Activated CD8-positive, alpha-beta memory T cell treated with anti-CD3 and anti-CD28 coated beads, Interleukin-2, amount 50 U/mL, for 1 hour (primary cell): Measurements from ENCODE around the gene ZNRF1.
"Not testable (repeated sequence)": the region's sequence is repeated elsewhere in the genome, so short reads cannot be mapped to it uniquely, and the experiment has no call there.

Experiments
- DNase-seq: peaks from one replicate; pipeline ENCODE4 v3.0.0-alpha.2; 2020; ENCODE audit errors: extremely low read depth

The ZNRF1 gene

DNA sequence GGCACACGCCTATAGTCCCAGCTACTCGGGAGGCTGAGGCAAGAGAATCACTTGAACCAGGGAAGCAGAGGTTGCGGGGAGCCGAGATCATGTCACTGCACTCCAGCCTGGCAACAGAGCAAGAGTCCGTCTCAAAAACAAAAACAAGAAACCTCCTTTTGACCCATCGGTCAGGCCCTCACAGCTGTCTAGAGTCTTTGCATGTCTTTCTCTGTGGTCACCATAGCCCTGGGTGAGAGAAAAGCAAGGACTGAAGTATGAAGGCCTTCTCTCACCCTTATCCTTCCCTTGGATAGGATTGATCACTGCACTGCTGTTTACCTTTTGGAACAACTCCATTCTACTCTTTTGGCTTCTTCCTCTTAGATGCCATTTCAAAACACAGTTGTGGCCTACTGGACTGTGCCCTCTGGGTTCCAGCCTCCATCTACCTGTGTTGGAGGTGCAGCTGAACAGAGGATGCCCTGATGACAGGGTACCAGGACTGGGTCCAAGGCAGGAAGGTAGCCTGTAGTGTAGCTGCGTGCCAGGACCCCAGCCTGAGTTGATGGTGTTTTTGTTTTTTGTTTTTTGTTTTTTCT lies 80.6 kb downstream of the ZNRF1 start:
- DNase-seq, result no peak

DNA sequence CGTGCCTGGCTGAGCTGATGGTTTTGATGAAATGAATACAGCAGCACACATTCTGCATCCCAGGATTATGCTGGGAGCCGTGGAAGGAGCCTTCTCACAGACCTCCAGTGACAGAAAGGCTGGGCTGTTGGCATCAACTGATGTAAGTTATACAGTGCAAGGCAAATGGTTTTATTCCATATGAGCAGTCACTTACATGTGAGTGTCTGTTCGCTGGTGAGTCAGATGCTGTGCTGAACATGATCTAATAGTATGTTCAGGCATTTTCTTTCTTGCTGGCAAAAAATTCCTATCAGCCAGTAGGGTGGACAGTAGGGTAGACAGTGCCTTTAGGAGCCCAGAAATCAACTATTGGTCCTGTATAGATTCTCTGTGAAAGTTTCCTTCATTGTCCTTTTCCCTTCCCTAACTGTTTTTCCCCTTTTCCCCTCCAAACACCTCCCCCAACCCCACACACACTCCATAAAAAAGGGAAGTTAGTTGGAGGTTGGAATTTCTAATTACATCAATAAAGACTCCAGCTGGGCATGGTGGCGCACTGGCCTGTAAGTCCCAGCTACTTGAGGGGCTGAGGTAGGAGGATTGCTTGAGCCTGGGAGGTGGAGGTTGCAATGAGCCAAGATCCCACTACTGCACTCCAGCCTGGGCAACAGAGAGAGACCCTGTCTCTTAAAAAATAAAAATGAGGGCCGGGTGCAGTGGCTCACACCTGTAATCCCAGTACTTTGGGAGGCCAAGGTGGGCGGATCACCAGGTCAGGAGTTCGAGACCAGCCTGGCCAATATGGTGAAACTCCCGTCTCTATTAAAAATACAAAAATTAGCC lies 81.6 kb downstream of the ZNRF1 start:
- no peak for DNase-seq

DNA sequence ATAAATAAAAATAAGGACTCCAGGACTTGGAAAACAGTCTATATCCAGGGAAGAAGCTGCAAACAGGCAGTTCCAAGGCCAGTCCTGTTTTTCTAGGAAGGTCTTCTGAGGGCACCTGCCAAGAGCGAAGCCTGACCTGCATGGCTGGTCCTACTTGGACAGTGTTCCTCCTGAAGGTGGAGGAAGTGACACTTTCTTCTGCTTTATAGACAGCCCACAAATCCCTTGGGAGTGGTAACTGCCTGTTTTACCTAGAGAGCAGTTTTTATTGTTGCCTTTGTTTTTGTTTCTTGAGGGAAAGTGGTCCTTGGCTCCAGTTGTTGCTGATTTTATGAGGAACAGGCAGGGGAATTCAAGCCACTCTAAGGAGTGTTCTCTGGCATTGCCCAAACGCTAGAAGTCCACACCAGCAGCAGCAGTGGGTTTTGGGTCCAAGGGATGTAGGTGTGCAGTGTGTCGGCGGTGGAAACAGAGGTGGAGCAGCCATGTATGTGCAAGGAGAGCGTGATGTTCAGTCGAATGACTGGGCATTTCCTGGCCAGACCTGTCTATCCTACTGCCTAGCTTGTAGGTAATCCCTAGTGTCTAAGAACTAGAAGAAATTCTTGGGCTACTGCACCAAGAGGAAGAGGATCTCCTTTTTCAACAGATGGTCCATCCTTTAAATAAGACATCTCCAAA lies 82.5 kb downstream of the ZNRF1 start:
- DNase-seq, result no peak

DNA sequence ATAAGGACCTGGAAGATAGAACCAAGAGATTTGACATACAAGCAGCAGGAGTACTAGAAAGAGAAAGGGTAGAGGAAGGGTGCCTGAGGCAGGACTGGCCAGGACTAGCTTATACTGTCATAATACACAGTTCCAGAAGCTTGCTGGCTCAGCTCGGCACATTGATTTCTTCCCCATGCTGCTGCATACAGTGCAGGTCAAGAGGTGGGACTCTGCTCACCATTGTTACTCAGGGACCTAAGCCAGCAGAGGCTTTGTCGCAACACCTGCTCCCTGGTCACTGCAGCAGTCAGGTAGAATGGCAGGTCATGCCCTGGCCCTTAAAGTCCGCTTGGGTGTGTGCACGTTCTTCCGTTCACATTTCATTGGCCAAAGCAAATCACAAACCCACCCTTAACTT lies 85.0 kb downstream of the ZNRF1 start:
- no peak for DNase-seq

DNA sequence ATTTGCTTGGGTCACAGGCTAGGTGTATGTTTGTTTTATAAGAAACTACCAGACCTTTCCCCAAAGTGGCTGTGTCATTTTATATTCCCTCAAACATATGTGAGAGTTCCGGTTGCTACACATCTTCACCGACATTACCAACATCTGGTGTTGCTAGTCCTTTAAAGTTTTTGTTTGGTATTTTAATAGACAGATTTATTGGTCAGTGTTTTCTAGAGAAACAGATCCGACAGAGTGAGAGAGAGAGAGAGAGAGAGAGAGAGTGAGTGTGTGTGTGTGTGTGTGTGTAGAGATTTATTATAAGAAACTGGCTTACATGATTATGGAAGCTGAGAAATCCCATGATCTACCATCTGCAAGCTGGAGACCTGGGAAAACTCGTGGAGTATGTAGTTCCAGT lies 86.7 kb downstream of the ZNRF1 start:
- DNase-seq, result no peak

DNA sequence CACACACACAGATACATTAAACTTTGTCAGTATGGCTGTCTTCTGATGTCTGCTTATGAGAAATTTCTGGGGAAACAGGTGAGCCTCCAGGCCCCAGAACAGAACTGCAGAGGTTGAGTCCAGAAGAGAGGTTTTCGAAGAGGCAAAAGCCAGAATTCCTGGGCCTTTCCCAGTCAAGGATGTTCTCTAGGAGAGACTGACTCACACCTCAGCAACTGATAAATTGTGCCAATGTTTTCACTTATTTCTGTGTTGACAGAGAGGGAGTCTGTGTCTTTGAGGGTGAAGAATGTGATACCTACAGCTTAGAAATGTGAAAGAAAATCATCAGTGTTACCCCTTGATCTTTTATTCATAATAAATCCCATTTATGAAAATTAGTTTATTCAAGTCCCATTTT lies 87.5 kb downstream of the ZNRF1 start:
- no peak for DNase-seq

DNA sequence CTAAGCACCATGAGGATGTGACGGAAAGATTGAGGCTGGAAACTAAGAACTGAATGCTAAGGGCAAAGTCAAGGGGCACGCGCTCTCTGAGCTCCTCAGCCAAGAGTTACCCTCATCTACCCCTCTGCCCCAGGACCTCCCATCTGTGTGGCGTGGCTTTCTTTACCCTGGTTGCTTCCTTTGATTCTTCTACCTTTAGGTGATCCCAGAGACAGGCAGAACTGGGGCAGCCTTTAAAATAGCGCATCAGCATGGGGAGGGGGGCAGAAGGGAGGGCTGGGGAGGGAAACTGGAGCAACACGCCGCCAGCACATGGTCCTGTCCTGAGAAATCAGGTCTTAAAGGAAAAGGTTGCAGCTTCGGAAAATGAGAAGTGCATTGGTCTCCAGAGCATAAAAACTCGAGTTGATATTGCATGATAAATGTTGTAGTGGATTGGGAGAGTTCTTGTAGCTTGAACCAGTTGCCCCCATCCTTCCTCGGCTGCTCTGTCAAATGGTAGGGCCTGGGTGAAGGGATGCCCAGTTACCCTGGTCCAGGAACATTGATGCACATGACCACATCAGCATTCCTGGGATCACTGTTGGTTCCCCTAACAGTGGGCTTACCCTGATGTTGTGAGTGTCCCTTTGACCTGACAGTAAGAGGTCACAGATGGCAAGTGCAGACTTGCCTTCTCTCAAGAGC lies 88.0 kb downstream of the ZNRF1 start:
- no peak for DNase-seq

DNA sequence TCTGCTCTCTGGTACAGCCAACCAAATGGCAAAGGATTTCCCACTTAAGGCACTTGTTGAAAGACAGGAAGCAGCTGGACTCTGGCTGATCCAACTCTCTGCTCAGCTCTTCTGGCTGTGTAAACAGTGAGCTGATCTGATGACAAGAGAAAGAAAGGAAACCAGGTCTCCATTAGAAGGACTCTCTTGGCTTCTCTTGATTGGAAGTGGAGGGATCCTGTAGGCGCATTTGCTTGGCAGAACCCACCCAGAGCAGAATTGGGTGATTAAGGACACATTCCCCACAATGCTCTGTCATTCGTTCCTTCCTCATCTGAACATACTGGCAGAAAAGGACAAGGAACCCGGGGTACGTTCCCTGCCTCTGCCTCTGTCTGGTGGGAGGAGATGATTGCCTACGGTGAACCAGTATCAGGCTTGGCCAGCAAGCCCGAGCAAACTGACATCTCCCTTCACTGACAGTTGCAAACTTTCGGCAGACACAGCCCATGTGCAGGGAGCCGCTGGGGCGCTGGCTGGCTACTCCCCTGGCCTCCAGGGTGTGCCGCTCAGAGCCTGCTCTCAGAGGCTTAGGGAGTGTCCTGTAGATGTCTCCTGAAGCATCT lies 88.7 kb downstream of the ZNRF1 start:
- DNase-seq, result no peak

DNA sequence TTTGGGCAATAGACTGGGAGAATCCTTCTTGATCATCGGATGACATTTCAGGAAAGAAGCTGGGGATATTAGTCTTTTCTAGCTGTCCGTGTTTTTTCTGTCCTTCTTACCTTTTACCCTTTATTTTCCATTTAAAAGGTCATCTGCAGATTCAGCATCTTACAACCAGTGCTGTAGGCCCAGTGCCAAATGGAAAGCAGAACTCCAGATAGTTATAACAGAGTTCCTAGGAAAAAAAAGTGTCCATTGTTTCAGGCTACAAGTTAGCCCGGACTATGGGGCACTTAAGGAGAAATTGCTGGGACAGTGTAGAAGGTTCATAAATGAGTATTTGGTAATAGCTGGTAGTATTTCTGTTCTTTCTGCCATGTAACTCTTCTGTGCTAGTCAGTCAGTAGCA lies 89.4 kb downstream of the ZNRF1 start:
- DNase-seq, result no peak

DNA sequence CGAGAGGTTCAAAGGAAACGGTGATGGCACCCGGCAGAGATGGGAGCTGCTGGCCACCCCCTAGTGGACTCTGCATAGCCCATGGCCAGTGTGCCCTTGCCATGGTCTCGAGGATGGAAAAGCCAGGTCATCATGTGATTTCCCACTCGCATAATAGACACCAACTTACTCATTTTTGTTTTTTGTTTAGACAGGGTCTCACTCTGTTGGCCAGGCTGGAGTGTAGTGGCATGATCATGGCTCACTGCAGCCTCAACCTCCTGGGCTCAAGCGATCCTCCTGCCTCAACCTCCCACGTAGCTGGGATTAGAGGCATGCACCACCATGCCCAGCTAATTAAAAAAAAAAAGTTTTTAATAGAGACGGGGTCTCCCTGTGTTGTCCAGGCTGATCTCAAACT lies 90.1 kb downstream of the ZNRF1 start:
- no peak for DNase-seq

DNA sequence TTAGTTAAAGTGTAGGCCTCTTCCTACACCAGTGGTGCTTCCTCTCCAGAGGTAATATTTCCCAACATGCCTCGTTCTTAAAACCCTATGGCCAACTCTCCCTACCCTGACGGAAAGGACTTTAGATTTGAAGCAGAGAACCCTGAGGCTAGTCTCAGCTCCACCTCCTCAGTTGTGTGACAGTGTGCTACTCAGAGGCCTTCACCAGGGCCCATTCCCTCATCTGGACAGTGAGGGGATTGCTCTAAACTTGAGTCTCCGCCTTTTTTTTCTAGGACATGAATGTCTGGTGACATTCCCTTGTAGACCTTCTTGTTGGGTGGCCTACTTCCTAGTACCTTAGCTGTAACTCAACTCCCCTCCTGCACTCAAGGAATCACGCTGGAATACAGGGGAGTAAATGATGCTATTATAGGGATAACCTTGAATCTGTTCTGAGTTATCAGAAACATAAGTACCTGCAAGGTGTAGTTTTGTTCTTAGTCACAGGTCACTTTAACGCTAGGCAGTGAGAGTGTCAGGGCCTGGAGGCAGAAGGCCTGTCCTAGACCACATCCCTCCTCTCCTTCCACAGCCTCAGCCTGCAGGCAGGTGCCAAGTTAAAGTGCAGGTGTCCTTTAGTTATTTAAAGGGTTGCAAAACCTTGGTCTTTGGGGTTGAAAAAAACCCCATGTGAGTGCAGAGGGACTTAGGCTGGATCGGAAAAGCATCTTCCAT lies 90.8 kb downstream of the ZNRF1 start:
- no peak for DNase-seq

DNA sequence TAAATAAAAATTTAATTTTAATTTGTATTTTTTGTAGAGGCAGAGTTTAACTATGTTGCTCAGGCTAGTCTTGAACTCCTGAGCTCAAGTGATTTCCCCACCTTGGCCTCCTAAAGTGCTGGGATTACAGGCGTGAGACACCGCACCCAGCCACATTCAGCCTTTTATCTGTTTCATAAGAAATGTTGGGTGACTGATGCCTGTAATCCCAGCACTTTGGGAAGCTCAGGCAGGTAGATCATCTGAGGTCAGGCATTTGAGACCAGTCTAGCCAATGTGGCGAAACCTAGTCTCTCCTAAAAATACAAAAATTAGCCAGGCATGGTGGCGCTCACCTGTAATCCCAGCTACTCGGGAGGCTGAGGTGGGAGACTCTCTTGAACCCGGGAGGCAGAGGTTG lies 92.1 kb downstream of the ZNRF1 start:
- not testable (repeated sequence) for DNase-seq

DNA sequence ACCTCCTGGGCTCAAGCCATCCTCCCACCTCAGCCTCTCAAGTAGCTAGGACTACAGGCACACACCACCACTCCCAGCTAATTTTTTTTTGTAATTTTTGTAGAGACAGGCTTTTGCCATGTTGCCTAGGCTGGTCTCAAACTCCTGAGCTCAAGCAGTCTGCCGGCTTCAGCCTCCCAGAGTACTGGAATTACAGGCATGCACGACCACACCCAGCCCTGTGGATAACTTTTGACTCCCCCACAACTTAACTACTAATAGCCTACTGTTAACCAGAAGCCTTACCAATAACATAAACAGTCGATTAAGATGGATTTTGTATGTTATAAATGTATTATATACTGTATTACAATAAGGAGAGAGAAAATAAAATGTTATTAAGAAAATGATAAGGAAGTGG lies 92.8 kb downstream of the ZNRF1 start:
- DNase-seq, result not testable (repeated sequence)

DNA sequence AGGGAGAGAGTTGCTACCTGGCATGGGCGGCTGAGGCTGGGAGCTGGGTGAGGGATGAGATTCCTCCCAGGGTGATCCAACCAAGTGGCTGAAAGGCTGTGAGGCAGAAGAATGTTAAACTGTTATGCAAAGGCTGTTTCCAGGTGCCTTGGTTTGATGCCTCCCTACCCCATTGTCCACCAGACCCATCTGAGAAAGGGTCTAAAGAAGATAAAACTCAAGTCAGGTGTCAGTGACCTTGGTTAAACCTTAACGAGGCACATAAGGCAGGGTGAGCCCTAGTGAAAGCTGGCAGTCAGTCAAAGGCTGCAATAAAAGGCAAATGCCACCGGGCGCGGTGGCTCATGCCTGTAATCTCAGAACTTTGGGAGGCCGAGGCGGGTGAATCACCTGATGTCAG lies 94.0 kb downstream of the ZNRF1 start:
- DNase-seq, result no peak

DNA sequence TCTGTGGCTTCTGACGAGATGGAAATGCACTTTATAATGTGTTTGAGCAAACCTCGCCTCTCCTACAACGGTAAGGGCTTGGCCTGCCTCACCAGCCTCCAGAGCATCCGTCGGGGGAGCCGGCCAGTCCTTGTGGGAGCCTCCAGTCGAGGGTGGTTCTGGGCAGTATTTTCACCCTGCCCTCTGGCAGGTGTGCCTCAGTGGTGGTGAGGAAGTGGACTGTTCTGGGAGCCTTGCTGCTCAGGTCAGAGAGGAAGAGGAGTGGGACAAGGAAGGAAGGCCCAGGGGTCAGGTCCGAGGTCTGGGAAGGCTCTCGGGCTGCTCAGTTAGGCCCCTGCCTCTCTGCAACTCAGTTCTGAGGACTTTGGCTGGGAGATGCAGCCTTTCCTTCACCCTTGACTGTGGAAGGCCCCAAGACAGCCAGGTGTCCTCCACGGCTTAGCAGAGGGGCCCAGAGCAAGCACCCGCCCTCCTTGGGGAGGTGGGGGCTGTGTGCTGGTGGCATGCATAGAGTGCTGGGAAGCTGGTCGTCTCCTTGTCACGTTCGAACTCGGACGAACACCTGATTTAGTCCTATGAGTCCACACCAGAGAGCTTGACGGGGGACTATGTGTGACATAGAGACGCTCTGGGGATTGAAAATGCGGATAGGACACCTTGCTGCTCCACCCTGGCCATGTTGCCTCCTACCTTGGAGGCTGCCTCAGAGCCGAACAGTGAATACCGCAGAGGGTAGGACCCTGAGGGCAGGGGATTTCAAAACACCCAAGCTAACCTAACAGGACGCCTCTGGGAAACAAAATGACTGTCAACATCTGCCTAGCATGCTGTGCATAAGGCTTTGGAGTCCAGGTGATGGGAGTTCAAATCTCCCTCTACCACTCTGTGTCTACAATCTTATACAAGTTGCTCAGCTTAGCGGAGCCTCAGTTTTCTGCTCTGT lies 95.0 kb downstream of the ZNRF1 start:
- DNase-seq, result no peak

DNA sequence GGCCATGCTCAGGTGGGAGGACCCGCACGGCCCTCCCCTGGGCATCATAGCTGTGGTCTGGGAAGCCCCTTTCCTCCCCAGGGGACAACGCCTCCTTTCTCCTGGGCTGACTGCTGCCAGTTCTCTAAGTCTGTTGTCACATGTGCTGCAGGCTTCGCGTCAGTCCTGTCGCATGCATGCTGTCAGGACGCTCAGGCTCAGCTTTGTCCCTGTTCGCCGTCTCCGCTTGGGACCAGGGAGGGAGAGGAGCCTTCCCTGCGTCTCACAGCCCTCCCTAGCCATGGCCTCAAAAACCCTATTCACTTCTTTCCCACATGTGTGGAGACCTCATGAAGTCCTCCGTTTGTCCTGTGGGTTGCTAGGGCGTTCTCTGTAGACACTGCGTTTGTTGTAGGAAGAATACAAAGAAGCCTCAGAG lies 96.4 kb downstream of the ZNRF1 start:
- no peak for DNase-seq

DNA sequence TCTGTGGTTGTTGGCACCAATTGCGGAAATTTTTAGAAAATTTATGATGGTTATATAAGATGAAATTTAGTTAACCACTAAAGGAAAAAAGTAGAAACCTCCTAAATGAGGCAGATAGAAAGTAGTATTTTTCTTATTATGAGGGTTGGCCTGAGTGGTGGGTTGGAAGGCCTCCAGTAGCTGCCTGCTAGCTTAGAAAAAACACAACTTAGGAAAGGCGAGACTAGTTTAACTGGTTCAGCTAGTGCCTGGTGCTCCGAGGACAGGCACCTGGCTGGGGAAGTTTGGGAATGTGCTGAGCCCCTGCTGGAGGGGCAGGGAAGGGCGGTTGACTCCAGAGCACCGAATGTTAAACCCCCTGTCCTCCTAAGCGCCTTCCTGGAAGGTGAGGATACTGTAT lies 97.8 kb downstream of the ZNRF1 start:
- no peak for DNase-seq

DNA sequence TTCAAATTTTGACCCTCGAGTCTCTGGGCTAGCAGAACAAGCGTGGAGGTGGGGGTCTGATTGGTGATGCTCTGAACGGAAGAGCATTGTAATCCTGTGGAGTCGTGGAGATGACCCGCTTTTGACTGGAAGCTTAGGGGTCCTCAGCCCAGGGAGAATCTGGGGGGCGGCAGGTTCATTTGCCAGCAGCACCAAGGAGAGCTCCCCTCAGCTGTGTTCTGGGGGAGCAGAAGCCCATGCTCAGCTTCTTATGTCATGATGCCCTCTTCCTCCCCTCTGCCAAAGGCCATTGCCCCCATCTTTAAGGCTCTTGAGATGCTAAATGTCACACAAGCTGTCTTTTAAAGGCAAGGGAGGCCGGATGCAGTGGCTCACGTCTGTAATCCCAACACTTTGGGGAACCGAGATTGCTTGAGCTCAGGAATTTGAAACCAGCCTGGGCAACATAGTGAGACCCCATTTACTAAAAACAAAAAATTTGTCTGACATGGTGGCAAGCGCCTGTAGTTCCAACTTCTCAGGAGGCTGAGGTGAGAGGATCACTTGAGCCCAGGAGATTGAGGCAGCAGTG lies 98.5 kb downstream of the ZNRF1 start:
- no peak for DNase-seq

DNA sequence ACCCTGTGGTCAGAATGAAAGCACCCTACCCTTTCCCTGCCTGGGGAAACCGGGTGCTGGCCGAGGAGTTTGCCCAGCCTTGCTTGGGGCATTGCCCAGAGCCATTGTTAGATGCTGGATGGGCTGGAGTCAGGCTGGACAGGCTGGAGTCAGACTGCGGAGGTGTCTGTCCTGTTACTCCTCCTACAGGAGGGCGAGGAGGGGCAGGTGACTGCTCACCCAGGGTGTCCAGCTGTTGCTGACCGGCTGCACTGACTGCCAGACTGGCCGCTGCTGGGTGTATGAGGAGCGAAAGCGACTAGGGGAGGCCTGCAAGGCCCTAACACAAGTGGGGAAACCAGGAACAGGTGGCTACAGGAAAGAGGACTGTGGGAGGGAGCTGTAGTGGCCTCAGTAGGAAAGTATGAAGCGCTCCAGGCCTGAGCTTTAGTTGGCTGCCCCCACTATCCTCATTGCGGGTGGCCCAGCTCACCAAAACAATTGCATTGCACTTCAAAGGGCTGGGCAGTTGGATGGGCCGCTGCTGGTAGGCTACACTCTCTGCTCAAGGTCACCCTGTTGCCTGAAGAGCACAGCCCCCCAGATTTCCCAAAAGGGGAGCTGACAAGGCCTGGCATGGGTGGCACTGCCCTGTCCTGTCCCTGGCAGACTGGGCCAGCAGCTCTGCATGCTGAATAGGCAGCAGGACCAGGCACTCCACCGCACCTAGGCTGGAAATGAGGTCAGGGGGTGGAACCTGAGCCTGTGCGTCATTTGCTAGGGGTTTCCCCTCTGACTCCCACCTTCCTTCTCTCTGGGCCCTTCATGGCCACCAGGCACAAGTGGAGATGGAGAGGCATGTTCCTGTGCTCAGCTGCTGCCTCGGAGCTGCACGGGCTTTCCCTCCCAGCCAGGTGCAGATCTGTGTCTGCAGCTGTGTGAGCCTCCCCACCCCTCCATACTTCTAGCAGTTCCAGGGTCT lies 99.4 kb downstream of the ZNRF1 start:
- DNase-seq, result peak; percentile 40
